Neutrophil (primary cell): ENCODE results near the gene DNTT.

ENCODE experiments used
- H3K27ac ChIP-seq: fragments of 200-600 bp; sonication (generic); 2 replicates; pipeline ENCODE4 v1.5.1; 2016; ENCODE audit warnings: mild to moderate bottlenecking, moderate library complexity
- H3K27me3 ChIP-seq: fragments of 200-600 bp; sonication (generic); 2 replicates; pipeline ENCODE4 v1.6.0; 2016; ENCODE audit warnings: mild to moderate bottlenecking
- H3K36me3 ChIP-seq: fragments of 200-600 bp; sonication (generic); 2 replicates; pipeline ENCODE4 v1.5.1; 2017
- H3K4me1 ChIP-seq, 2 experiments: fragments of 200-600 bp in 1 of 2; sonication (generic) in 1 of 2; 1 replicate in 1 of 2; 2 replicates in 1 of 2; pipeline versions ENCODE4 v1.5.1 to v1.6.1; 2013 to 2016; ENCODE audit warnings: low read depth in 1 of 2, low read length in 1 of 2, mild to moderate bottlenecking in 1 of 2, moderate library complexity in 1 of 2; ENCODE audit not compliant: control insufficient read depth in 1 of 2, insufficient read depth in 1 of 2
- H3K4me3 ChIP-seq, 2 experiments: fragments of 200-600 bp in 1 of 2; sonication (generic) in 1 of 2; 1 replicate in 1 of 2; 2 replicates in 1 of 2; pipeline ENCODE4 v1.5.1; 2013 to 2016; ENCODE audit warnings: low read depth in 1 of 2, low read length in 1 of 2, mild to moderate bottlenecking in 1 of 2, moderate library complexity in 1 of 2
- H3K9me3 ChIP-seq: fragments of 200-600 bp; sonication (generic); 2 replicates; pipeline ENCODE4 v1.5.1; 2016
- TF ChIP-seq, protein P1 (sequence below): fragments of 200-600 bp; sonication (generic); IDR thresholded peaks from 2 replicates; pipeline ENCODE4 v1.5.1; 2016; ENCODE audit warnings: antibody characterized with exemption

The DNTT gene

DNA sequence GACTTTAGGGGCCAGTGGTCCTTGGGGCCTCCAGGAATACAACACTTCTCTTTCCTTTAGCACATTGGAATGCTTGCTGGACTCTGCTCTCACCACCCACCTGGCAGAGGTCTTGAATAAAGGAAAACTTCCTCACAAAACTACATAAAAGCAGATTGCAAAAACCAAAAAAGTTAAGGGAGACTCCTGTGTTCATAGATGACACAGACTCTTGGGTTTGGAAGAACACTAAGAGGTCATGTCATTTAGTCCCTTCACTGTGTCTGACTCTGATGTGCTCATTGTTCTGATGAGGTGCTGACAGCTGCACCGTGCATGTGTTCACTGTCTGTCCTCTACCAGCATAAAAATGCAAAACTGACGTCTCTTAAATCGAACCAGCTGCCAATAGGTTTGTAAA, 44.2 kb upstream of the DNTT start:
- Histone ChIP-seq H3K36me3 (no peaks in the 10 kb centered on the region), H3K27ac (no peak overlapping the region), H3K9me3 (no peaks in the 10 kb centered on the region), H3K27me3 (no peaks in the 10 kb centered on the region), H3K4me1 (no peaks in the 10 kb centered on the region), H3K4me3 (no peak overlapping the region)
- TF ChIP-seq, protein P1, sequence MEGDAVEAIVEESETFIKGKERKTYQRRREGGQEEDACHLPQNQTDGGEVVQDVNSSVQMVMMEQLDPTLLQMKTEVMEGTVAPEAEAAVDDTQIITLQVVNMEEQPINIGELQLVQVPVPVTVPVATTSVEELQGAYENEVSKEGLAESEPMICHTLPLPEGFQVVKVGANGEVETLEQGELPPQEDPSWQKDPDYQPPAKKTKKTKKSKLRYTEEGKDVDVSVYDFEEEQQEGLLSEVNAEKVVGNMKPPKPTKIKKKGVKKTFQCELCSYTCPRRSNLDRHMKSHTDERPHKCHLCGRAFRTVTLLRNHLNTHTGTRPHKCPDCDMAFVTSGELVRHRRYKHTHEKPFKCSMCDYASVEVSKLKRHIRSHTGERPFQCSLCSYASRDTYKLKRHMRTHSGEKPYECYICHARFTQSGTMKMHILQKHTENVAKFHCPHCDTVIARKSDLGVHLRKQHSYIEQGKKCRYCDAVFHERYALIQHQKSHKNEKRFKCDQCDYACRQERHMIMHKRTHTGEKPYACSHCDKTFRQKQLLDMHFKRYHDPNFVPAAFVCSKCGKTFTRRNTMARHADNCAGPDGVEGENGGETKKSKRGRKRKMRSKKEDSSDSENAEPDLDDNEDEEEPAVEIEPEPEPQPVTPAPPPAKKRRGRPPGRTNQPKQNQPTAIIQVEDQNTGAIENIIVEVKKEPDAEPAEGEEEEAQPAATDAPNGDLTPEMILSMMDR = no peak

DNA sequence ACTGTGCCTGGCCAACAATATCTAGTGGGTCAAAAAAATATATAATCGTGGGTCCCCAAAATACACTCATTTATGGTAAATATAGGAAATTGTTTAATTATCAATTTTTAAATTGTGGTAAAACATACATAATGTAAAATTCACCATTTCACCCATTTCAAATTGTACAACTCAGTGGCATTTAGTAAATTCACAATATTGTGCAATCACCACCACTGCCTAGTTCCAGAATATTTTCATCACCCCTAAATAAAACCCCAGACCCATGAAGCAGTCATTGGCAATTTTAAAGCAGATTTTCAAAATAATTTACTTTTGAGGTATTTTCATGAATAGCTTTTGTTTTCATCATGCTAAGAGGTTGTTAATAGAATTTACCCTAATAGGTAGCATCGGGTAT, 43.1 kb upstream of the DNTT start:
- TF ChIP-seq, protein P1 = no peak
- H3K9me3 ChIP-seq = no peaks in the 10 kb centered on the region
- no peaks in the 10 kb centered on the region for H3K27me3 ChIP-seq
- H3K4me1 ChIP-seq = no peaks in the 10 kb centered on the region
- no peaks in the 10 kb centered on the region for H3K36me3 ChIP-seq
- no peak overlapping the region for H3K4me3 ChIP-seq
- H3K27ac ChIP-seq = no peak overlapping the region

DNA sequence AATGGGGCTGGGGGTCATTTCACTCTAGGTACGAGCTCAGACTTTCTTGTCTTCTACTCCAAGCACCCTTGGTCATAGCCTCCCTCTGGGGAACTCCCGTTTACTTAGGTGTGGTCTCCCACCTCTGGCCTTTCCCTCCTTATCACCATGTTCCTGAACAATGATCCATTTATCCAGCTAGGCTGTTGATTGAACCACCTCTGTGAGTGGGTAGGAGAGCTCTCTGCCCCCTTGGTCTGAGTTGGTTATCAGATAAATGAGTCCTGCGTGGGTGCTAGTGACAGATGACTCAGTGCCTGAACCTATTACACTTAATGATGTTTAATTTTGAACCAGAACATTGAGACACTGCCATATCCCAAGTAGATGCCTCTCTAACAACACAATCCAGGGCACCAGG, 42.3 kb upstream of the DNTT start:
- TF ChIP-seq, protein P1 = no peak
- no peaks in the 10 kb centered on the region for H3K4me1 ChIP-seq
- no peak overlapping the region for H3K27ac ChIP-seq
- H3K4me3 ChIP-seq = no peak overlapping the region
- no peaks in the 10 kb centered on the region for H3K27me3 ChIP-seq
- no peaks in the 10 kb centered on the region for H3K36me3 ChIP-seq
- no peaks in the 10 kb centered on the region for H3K9me3 ChIP-seq

DNA sequence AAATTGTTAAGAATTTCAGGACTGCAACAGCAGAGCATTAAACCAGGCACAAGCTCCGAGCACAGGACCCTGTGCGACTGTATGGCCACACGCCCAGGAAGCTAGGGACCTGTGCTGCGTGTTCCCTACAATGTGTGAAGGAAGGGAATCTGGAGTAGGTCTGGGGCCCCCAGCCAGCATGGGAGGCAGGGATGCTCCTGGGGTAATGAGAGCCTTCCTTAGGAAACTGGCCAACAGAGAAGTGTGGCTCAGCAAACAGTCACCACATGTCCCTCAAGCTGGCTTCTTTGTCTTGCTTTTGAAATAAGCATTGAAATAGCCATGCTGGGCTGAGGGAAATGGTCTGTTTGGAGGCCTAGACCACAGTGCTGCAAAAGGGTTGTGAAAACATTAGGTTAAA, 41.1 kb upstream of the DNTT start:
- TF ChIP-seq, protein P1 = no peak
- Histone ChIP-seq H3K36me3 (no peaks in the 10 kb centered on the region), H3K27ac (no peak overlapping the region), H3K9me3 (no peaks in the 10 kb centered on the region), H3K4me3 (no peak overlapping the region), H3K4me1 (no peaks in the 10 kb centered on the region), H3K27me3 (no peaks in the 10 kb centered on the region)

DNA sequence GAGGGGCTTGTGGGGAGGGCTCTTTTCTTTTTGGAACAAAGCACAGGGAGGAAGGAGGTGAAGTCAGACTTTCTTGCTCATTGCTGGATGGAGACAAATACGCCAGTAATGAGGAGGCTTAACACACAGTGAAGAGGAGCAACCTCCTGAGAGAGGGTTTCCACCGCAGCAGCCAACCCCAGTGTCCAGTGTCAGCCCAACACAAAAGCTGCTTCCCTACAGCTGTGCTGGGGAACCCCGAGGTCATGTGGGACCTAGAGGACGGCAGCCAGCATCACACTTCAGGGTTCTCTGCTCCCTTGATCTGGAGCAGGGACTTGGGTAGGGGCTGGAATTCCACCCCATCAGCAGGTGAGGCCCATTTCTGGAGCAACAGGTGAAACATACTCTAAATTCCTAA, 40.6 kb upstream of the DNTT start:
- Histone ChIP-seq H3K27ac (no peak overlapping the region), H3K4me1 (no peaks in the 10 kb centered on the region), H3K9me3 (no peaks in the 10 kb centered on the region), H3K4me3 (no peak overlapping the region), H3K36me3 (no peaks in the 10 kb centered on the region), H3K27me3 (no peaks in the 10 kb centered on the region)
- TF ChIP-seq, protein P1 = no peak

DNA sequence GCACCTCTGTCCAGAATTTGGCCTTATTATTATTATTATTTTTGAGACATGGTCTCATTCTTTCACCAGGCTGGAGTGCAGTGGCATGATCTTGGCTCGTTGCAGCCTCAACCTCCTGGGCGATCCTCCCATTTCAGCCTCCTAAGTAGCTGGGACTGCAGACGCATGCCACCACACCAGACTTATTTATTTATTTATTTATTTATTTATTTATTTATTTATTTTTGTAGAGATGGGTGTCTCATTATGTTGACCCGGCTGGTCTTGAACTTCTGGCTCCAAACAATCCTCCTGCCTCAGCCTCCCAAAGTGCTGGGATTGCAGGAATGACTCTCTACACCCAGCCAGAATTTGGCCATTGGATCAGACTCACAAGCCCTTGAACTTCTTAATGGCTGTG, 39.3 kb upstream of the DNTT start:
- H3K27me3 ChIP-seq = no peaks in the 10 kb centered on the region
- no peaks in the 10 kb centered on the region for H3K4me1 ChIP-seq
- TF ChIP-seq, protein P1 = no peak
- H3K27ac ChIP-seq = no peak overlapping the region
- no peak overlapping the region for H3K4me3 ChIP-seq
- H3K9me3 ChIP-seq = no peaks in the 10 kb centered on the region
- no peaks in the 10 kb centered on the region for H3K36me3 ChIP-seq
